CMK (cell line): ENCODE results near the gene XK.
A peak's percentile ranks its signal among the peaks of the same experiment; 100 is the strongest.
"Not testable (repeated sequence)": the region's sequence is repeated elsewhere in the genome, so short reads cannot be mapped to it uniquely, and the experiment has no call there.

Experiments used
- DNase-seq: peaks from one replicate; pipeline ENCODE4 v3.0.0-alpha.2; 2010; ENCODE audit warnings: low read depth

The XK gene, protein sequence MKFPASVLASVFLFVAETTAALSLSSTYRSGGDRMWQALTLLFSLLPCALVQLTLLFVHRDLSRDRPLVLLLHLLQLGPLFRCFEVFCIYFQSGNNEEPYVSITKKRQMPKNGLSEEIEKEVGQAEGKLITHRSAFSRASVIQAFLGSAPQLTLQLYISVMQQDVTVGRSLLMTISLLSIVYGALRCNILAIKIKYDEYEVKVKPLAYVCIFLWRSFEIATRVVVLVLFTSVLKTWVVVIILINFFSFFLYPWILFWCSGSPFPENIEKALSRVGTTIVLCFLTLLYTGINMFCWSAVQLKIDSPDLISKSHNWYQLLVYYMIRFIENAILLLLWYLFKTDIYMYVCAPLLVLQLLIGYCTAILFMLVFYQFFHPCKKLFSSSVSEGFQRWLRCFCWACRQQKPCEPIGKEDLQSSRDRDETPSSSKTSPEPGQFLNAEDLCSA

DNA sequence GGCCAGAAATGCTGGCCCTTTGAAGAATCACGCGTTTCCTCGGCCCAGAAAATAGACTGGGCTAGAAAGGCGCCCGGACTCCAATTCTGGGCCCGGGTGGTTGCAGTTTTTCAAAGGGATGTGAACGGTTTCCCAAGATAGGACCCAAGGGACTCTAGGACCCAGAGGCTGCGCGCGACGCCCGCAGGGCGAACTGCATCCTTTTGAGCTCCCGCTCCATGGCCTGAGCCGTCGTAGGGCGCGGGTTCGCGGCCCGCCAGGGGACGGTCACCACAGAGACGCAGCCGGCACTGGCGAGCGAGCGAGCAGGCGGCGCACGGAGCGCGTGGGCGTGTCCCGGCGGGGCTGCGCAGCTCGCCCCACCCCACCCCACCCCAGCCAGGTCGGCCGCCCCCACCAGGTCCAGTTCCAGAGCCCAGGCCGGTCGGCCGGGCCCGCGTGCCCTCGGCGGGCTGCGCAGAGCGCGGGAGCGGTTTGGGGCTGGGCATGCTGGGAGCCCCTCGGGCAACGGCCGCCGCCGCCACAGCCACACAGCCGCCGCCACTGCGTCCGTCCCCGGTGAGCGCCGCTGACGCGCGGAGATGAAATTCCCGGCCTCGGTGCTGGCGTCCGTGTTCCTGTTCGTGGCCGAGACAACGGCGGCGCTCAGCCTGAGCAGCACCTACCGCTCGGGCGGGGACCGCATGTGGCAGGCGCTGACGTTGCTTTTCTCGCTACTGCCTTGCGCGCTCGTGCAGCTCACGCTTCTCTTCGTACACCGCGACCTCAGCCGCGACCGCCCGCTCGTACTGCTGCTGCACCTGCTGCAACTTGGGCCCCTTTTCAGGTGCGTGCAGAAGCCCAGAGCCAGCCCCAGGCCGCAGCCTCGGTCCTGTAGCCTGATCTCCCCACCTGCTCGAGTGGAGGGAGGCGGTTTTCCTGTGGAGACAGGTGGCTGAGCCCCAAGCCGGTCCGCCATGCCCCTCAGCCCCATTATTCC is at the start of gene XK:
XK (plus strand) TSS at position 411 of the 979 bp plus-strand sequence; CDS start at position 582, 171 bp downstream.
- peak; percentile 73 for DNase-seq

DNA sequence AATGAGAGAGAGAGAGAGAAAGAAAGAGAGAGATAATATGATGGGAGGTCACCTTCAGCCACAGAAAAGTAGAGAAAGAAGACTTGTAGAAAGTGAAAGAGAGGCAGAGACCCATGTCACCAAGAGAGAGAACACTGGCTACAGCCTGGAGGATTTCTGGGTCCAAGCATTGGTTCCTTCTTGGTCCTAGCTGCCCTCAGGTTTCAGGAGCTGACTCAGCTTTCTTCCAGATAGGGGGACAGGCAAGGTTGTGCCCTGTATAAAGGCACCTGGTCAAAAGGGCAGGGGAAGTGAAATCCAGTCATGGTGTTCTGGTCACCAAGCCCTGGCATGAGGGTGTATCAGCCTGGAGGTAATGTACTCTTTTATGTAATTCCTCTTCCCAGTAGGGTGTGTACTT is 47.5 kb upstream of the XK start:
- no peak for DNase-seq

DNA sequence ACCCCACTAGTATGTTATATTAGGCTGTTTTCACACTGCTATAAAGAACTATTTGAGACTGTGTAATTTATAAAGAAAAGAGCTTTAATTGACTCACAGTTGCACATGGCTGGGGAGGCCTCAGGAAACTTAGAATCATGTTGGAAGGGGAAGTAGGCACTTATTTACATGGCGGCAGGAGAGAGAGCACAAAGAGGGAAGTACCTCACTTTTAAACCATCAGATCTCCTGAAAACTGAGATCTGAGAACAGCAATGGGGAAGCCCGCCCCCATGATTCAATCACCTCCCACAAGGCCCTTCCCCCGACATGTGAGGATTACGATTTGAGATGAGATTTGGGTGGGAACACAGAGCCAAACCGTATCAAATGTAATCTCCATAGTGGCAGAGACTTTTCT is 45.4 kb upstream of the XK start:
- no peak for DNase-seq

DNA sequence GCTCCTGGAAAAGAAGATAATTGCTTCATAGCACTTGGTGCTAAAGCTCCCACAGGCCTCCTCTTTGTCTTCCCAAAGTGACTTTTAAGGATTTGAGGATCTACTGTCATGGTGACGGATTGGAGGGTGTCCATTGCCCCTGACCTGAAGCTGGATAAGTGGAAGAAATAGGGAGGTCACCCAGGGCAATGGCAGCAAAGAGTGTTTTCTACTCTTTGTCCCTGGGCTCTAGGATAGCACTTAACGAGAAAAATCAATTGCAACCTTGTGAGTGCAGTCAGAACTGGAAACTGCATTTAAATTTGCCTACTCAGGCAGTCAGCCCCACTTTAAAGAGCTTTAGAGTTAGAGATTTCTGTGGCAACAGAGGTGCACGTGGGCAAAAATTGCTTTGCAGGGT is 43.7 kb upstream of the XK start:
- DNase-seq, result no peak

DNA sequence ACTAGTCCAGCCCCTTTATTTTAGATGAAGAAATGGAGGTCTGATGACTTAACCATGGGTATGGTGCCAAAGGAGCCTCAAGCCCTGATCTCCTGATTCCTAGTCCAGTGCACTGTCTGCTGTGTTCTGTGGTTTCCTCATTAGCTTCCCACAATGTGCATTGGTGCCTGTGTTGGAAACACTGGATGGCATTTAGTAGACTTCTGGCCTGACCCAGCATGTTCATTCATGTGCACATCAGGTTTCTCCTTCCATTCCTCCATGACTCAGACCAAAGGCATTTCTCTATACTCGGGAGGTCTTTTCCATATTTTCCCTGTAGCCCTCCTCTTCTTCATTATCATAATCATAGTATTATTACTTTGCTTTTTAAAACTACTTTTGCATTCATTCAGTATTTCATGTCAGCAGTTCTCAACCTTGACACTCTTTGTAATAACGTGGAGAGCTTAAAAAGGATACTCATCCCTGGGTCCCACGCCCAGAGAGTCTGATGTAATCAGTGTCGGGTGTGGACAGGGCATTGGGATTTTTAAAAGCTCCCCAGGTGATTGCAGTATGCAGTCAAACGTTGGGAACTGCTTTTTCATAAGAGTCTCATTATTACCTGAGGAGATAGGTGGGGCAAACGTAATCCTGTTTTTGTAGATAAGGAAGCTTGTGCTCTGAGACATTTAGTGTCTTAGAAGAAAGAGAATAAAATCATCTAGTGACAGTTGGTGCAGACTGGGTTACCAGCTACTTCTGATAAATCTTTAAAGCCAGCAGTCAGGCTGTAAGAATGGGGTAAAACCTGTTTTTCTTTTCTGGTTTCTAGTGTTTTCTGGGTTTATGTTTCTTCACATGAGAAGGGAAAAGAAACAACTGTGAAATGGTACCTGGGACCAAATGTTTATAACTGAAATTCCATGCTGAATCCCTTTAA is 40.9 kb upstream of the XK start:
- DNase-seq, result no peak

DNA sequence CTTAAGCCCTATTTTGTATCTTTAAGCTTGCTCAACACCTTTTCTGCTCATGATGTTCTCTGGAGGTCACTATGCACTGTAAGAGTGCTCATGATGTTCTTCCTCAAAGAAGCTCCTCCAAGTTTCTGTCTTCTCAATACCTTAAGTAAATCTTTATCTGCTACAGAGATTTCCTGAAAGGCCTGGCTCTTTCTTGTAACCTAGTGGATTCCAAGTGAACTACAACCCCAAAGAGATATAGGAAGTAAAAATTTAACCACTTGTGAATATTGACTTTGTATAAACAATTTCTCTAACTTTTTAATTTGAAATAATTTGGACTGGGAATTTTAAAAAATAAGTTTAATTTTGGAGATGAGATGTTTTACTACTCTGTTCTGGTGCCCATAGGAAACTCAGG is 39.3 kb upstream of the XK start:
- DNase-seq, result no peak

DNA sequence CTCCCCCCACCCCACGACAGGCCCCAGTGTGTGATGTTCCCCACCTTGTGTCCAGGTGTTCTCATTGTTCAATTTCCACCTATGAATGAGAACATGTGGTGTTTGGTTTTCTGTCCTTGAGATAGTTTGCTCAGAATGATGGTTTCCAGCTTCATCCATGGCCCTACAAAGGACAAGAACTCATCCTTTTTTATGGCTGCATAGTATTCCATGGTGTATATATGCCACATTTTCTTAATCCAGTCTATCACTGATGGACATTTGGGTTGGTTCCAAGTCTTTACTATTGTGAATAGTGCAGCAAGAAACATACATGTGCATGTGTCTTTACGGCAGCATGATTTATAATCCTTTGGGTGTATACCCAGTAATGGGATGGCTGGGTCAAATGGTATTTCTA is 34.7 kb upstream of the XK start:
- DNase-seq, result not testable (repeated sequence)

DNA sequence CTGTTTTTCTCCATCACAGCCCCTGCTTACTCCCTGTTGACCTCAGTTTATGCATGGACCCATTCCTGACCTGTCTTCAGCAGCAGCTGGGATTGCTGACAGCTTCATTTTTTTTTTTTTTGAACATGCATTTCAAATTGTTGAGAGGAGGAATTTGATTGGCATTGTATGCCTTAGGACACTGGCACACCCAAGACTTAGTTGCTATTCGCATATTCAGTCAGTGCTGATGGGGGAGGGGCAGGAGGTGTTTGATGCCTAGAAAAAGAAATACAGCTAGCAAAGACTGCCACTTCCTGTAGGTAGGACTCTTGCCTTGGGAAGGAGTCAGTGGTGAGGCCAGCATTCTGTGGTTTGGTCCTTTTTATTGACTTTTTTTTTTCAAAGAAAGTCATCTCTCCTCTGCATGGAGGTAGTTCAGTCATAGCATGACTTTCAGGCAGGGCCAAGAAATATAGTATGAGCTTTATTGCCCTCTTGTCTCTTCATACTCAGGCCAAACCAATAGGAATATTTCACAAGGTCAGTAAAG is 33.6 kb upstream of the XK start:
- no peak for DNase-seq

DNA sequence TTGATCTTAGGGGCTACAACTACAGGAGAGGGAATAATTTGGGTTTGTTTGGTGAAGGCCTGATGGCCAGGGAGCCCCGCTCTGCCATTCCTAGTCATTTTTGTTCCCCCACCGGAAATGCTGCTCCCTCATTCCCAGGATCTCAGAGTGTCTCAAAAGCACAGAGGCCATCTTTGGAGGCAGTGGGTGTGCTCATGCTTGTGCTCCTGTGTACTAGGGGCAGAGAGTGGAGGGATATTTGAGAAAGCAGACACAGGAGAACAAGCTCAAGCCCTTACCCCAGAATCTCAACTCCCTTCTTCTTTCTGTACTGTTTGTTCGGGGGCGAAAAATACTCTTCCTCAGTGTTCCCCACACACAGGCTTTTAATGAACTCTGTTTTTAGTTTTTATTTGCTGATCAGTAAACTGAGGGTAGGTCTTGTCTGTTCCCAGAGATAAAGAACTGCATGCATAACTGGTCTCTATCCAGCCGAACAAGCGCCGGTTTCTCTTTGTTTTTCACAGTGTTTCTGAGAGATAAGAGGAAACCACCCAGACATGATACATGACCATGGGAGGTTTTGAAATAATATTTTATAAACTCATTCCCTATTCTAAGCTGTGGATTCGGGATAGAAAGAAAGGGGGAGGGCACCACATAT is 32.9 kb upstream of the XK start:
- peak; percentile 79 for DNase-seq

DNA sequence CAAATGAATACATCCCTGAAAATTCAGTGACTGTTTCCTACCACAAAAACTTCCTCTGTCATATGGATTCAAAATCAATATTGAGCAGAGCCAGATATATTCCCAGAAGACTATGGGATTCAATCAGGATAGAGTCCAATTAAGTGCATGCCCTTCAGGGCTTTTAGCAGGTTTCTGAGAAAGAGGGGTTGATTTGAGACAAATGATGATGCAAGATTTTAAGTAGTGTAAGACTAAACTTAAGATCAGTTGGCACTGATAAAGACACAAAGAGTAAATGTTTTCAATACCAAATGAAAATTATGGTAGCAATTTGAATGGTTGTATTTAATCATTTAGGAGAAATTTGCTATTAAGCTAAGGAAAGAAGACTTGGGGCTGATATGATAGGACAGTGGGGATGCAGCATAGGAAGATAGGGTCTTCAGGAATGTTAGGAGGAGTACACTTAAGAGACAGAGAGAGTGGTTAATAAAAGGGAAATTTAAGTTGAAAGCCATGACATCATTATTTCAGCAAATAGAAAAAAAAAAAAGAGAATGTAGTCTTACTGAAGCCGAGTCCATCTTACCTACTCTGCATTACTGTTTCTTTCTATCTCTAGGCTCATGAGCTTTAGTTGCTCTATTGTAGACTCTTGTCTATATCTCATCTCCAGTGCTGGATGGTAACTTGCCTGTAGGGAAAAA is 32.0 kb upstream of the XK start:
- no peak for DNase-seq

DNA sequence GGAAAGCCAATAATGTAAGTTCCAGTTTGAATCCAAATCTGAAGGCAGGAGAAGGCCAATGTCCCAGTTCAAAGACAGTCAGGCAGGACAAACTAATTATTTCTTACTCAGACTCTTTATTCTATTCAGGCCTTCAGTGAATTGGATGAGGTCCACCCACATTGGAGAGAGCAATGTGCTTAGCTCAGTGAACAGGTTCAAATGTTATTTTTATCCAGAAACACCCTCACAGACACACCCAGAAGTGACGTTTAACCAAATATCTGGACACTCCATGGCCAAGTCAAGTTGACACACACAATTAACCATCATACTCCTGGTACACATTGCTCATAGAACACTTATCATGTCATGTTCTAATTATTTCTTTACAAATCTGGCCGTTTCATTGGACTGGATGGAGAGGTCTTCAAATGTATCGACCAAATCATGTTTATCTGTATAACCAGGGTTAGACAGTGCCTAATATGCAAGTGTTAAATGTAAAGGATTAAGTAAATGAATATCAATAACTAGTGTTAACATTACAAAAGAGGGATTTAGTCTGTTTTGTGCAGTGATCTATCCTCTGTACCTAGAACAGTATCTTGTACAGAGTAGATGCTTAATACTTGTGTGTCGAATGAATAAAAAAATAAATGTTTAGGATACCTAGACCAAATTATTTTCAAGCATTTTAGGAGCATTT is 27.1 kb upstream of the XK start:
- no peak for DNase-seq

DNA sequence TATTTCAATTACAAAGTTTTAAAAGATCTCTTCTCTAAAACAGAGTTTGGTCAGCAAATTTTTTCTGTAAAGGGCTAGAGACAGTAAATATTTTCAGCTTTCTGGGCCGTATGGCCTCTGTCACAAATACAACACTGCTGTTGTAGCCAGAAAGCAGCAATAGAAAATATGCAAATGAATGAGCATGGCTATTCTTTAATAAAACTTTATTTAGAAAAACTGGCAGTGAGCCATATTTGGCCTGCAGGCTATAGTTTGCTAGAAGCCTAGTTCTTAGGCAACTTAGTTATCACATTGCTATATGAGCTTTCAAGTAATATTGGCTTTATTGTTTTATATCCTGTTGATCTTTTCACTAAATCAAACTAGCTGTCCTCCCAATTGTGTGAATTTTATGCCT is 26.5 kb upstream of the XK start:
- DNase-seq, result no peak

DNA sequence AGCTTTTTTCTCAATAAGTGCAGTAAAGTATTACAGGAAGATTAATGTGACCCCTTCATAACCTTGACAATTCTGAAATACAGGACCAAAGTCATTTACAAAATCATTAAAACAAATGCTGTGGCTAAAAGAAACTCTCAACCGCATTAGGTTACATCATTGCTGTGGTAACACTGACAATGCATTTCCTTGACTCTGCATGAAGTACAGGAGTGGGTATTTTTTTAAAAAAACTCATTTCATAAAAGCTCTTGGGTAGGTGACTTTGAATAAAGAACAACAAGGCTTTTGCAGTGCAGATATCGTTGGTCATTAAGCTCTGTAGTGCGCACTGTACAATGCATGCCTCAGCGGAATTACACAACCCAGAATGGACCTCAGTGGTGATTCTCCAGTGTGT is 23.4 kb upstream of the XK start:
- DNase-seq, result no peak

DNA sequence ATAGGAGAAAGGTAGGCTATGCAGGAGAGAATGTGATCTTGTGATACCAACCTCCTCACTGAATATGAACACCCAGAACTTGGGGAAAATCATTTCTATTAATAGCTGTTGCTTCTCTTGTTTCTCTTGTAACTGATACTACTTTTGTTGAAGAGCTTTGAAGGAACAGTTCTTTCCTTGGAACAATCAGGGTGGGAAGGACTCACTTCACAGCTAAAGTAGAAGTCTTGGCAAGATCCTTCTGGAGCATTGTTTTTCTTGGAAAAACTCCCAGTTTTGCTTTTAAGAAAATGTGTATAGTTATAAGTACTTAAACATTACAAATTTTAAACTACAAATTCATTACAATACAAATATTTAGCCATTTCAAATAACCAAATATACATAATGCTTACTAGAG is 19.1 kb upstream of the XK start:
- no peak for DNase-seq

DNA sequence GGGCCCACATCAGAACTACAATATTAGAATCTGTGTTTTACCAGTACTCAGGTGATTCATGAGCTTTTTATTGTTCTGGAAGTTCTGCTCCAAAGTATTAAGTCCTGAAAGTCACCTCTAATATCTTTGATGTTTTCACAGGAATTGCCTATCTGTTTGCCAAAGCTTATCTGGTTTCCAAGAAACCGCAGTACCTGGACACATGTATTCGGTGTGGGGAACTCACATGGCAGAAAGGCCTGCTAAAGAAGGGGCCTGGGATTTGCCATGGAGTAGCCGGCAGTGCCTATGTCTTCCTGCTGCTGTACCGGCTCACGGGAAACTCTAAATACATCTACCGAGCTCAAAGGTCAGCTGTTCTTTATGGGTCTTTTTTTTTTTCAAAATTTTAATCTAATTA is 18.4 kb upstream of the XK start:
- DNase-seq, result no peak

DNA sequence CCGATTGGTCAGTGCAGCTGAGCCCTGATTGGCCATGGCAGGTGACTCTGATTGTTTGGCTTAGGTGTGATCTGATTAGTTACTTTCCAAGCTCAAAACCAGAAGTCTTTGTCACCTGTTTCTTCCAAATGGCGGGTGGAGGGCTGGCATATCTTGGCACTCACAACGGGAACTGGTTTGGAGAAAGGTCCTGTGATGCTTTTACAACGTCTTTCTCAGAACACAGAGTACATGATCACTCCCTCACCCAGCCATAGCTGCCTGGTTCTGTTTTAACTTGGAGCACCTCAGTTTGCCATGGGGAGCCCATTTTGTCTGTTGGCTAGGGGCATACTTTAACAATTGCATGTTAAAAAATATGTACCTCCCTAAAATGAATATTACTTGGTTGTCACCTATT is 13.0 kb upstream of the XK start:
- no peak for DNase-seq

DNA sequence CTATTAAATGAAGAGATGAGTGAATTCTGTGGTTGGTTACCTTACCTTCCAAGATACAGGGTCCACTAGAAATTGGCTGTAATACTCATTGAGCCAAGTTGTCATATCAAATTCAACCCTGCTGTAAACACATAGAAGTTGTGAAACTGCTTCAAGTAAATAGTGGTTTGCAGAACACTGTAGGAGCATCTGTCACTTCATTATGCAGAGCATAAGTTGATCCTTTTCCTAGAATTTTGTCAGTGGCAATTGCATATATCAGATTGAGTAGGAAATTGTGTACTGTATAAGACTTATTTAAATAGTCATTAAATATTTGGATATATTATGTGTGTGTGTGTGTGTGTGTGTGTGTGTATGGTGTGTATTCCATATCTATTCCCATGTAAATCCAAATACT is 8.8 kb upstream of the XK start:
- DNase-seq, result no peak

DNA sequence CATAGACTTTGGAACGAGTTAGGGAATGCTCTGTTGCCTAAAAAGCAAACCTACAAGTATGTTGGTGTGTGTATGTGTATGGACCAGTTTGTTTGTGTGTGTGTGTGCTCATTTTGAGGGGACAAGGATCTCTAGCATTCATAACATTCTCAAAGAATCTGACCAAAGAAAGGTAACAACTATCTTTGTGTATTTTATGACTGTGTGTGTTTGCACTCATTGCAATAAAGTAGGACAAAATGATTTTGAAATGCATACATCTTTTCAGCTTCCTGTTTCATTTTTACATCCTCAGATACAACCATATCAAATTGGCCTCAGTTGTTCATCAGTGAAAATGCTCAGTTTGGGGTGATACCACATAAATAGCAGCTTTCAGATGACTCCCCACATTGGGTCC is 8.3 kb upstream of the XK start:
- no peak for DNase-seq

DNA sequence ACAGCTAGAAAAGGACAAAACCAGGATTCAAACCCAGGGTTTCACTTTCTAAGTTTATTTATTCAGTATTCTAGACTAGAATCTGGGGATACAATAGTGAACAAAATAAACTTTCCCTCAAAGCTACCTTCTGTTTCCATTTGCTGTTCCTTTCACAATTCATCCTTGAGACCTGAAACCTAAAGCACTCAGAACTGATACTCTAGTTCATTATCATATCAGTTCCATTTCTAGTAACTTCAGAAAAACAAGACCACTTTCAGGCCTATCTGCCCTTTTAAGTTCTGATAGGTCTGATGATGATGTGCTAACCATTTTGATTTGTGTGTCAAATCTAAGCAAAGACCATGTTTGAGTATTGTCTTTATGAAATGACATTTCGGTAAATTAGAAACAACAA is 7.8 kb upstream of the XK start:
- no peak for DNase-seq

DNA sequence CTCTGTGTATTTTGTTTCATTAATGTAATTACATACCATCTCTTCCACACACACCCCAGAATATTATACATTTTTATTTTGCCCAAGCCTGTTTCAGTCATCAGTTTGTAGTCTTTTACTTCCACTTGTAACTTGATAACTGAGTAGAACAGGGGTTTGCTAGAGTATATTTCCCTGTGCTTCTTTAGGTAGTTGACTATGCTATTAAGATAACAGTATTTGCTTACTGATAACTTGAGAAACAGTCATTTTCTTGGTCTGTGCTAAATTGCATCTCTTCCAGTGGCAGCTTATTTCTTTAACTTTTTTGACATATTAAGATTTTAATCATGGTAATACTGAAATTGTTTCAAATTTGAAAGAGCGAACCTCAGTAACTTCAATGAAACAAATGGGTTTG is 7.0 kb upstream of the XK start:
- DNase-seq, result no peak
